Liver (tissue), 9 donors: ENCODE results near the gene KLK13. TPM values are rescaled to one million over a fixed set of nuclear protein-coding genes. Genes with fewer than 3 reads are reported as not detected.

ENCODE experiments used
- DNase-seq: peaks from one replicate; pipeline ENCODE4 v3.0.0-alpha.2; 2017; ENCODE audit warnings: low spot score
- H3K27ac ChIP-seq, 2 donors: one replicate each; pipeline ENCODE4 v1.7.0; 2013; ENCODE audit warnings: inconsistent platforms in 2 of 2, low read length in 2 of 2, control low read depth in 1 of 2, low read depth in 1 of 2, mild to moderate bottlenecking in 1 of 2
- H3K27me3 ChIP-seq, 4 donors: one replicate each; pipeline versions ENCODE4 v1.6.1 to v1.7.0; 2013; ENCODE audit warnings: low read length in 3 of 4, inconsistent platforms in 1 of 4, mild to moderate bottlenecking in 1 of 4, moderate library complexity in 1 of 4; ENCODE audit not compliant: control insufficient read depth in 4 of 4, insufficient read depth in 4 of 4
- H3K36me3 ChIP-seq, 4 donors: one replicate each; pipeline versions ENCODE4 v1.6.1 to v1.7.0; 2013; ENCODE audit warnings: low read length in 3 of 4, mild to moderate bottlenecking in 3 of 4, low read depth in 1 of 4, moderate library complexity in 1 of 4; ENCODE audit not compliant: control insufficient read depth in 4 of 4, insufficient read depth in 3 of 4
- H3K4me1 ChIP-seq, 4 donors: one replicate each; pipeline versions ENCODE4 v1.6.1 to v1.7.0; 2013; ENCODE audit warnings: low read length in 3 of 4, mild to moderate bottlenecking in 3 of 4, moderate library complexity in 1 of 4; ENCODE audit not compliant: control insufficient read depth in 4 of 4, insufficient read depth in 4 of 4
- H3K4me3 ChIP-seq, 3 donors: one replicate each; pipeline versions ENCODE4 v1.6.1 to v1.7.0; 2013; ENCODE audit warnings: low read length in 3 of 3, control low read depth in 1 of 3, low read depth in 1 of 3, mild to moderate bottlenecking in 1 of 3
- H3K9ac ChIP-seq, 2 donors: one replicate each; pipeline ENCODE4 v1.7.0; 2013; ENCODE audit warnings: low read length in 2 of 2, mild to moderate bottlenecking in 2 of 2, moderate library complexity in 2 of 2, control low read depth in 1 of 2, low read depth in 1 of 2
- H3K9me3 ChIP-seq, 4 donors: one replicate each; pipeline versions ENCODE4 v1.6.1 to v1.7.0; 2013; ENCODE audit warnings: low read length in 3 of 4; ENCODE audit not compliant: control insufficient read depth in 4 of 4
- EGR1 ChIP-seq, 2 donors: IDR thresholded peaks; 2 replicates each; pipeline ENCODE4 v1.6.1; 2016 to 2018; ENCODE audit warnings: antibody characterized with exemption in 2 of 2, low read depth in 2 of 2
- FOXA1 ChIP-seq: IDR thresholded peaks from 2 replicates; pipeline ENCODE4 v1.6.1; 2016; ENCODE audit warnings: antibody characterized with exemption
- FOXA2 ChIP-seq: IDR thresholded peaks from 2 replicates; pipeline ENCODE4 v1.6.1; 2016; ENCODE audit warnings: antibody characterized with exemption
- GABPA ChIP-seq, 2 donors: IDR thresholded peaks in 1 of 2; conservative IDR thresholded peaks in 1 of 2; 2 replicates each; pipeline ENCODE4 v1.6.1; 2016; ENCODE audit warnings: antibody characterized with exemption in 2 of 2, mild to moderate bottlenecking in 1 of 2, moderate library complexity in 1 of 2
- HNF4A ChIP-seq, 2 donors: conservative IDR thresholded peaks; 2 replicates each; pipeline ENCODE4 v1.6.1; 2016; ENCODE audit warnings: antibody characterized with exemption in 2 of 2, mild to moderate bottlenecking in 2 of 2
- HNF4G ChIP-seq: IDR thresholded peaks from 2 replicates; pipeline ENCODE4 v1.6.1; 2016; ENCODE audit warnings: antibody characterized with exemption
- JUND ChIP-seq, 2 donors: IDR thresholded peaks; 2 replicates each; pipeline ENCODE4 v1.6.1; 2016; ENCODE audit warnings: antibody characterized with exemption in 2 of 2
- NR2F2 ChIP-seq: IDR thresholded peaks from 2 replicates; pipeline ENCODE4 v1.6.1; 2016; ENCODE audit warnings: antibody characterized with exemption
- RAD21 ChIP-seq, 2 donors: IDR thresholded peaks; 2 replicates each; pipeline ENCODE4 v1.6.1; 2016; ENCODE audit warnings: antibody characterized with exemption in 2 of 2, mild to moderate bottlenecking in 2 of 2
- RXRA ChIP-seq, 2 donors: IDR thresholded peaks; 2 replicates each; pipeline ENCODE4 v1.6.1; 2017 to 2018; ENCODE audit warnings: antibody characterized with exemption in 2 of 2, mild to moderate bottlenecking in 1 of 2
- SP1 ChIP-seq: IDR thresholded peaks from 2 replicates; pipeline ENCODE4 v1.6.1; 2018; ENCODE audit warnings: antibody characterized with exemption, mild to moderate bottlenecking
- TAF1 ChIP-seq: conservative IDR thresholded peaks from 2 replicates; pipeline ENCODE4 v1.6.1; 2016; ENCODE audit warnings: antibody characterized with exemption, mild to moderate bottlenecking
- YY1 ChIP-seq: IDR thresholded peaks from 2 replicates; pipeline ENCODE4 v1.6.1; 2016; ENCODE audit warnings: antibody characterized with exemption, mild to moderate bottlenecking
- WGBS: extraction: QIAGEN DNeasy Blood & Tissue Kit; methylation state at CpG from one replicate; pipeline ENCODE4 v1.1.7; 2013; 5-methylcytosine and 5-hydroxymethylcytosine counted together
- polyA plus RNA-seq, 2 donors: library from polyadenylated mRNA; stranded (reverse) in 1 of 2; unstranded in 1 of 2; fragments of 200-250 nt in 1 of 2; fragments of >200 nt in 1 of 2; fragmentation: Nextera tagmentation in 1 of 2; extraction: Ambion mirVana in 1 of 2; gene quantifications; one replicate each; pipeline versions ENCODE4 v1.2.1 to v1.2.3, GENCODE V29; 2013 to 2015
- total RNA-seq, 2 donors: library from RNA; depleted of rRNA; stranded (reverse); fragments of >200 nt; gene quantifications; one replicate each; pipeline ENCODE4 v1.2.3, GENCODE V29; 2014
- TF ChIP-seq, protein P1 (sequence below): IDR thresholded peaks from 2 replicates; pipeline ENCODE4 v1.6.1; 2016; ENCODE audit warnings: antibody characterized with exemption
- TF ChIP-seq, protein P2 (sequence below): IDR thresholded peaks from 2 replicates; pipeline ENCODE4 v1.6.1; 2016; ENCODE audit warnings: antibody characterized with exemption
- TF ChIP-seq, protein P3 (sequence below): IDR thresholded peaks from 2 replicates; pipeline ENCODE4 v1.6.1; 2016; ENCODE audit warnings: antibody characterized with exemption, mild to moderate bottlenecking
- TF ChIP-seq, protein P4 (sequence below): IDR thresholded peaks from 2 replicates; pipeline ENCODE4 v1.6.1; 2016; ENCODE audit warnings: antibody characterized with exemption
- TF ChIP-seq, protein P5 (sequence below): fragments of 150-350 bp; IDR thresholded peaks from 2 replicates; pipeline ENCODE4 v1.5.1; 2017; ENCODE audit warnings: improper control_type of control experiment, low read depth, low read length; ENCODE audit not compliant: missing input control
- donor health status: healthy.
- donor health status: healthy.
- donor health status: healthy.
- donor health status: healthy.
- donor health status: healthy.

KLK13 gene
- total and polyA plus RNA-seq, 4 donors: not detected

DNA sequence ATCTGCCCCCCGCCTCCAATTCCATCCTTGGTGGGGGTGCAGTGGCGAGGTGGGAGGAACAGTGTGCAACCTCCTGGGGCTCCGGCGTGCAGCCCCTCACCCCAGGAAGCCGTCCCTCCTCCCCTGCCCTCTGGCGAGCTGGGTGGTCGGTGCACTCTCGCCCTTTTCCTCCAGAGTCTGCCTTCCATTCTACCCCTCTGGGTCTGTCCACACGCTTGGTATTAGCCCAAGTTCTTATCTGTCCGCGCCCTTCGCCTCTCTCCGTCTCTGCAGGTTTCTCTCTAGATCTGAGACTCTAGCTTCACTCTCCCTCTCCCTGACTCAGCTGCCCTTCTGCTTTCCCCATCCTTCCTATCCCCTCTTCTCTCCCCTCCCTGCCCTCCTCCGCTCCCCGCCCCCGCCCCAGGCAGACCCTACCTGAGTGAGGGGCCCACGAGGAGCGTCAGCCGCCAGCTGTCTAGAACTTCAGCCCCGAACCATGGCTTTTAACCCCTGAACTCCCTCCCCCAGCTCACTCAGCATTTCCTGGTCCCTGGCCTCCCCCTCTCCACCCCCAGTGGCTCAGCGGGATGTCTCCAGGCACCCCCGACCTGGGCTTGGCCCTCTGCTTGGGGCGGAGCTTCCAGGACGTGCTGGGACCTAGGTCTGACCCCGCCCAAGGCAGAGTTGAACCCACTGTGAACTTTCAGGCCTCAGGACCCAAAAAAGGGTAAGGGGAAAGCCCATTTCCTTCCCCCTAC is 499 bp upstream of the KLK13 start:
- Histone ChIP-seq H3K4me3 (no peak overlapping the region), H3K9ac (no peak overlapping the region), H3K9me3 (no peaks in the 10 kb centered on the region), H3K27ac (no peak overlapping the region), H3K36me3 (no peaks in the 10 kb centered on the region), H3K27me3 (peaks cover 0 to 6% (median 1%) of the 10 kb centered on the region in 4 donors), H3K4me1 (no peaks in the 10 kb centered on the region)
- no peak for TF ChIP-seq GABPA (IDR thresholded peaks at IDR 0.05 in 1 of 2, conservative IDR thresholded peaks at IDR 0.05 in 1 of 2)
- TF ChIP-seq, protein P1, sequence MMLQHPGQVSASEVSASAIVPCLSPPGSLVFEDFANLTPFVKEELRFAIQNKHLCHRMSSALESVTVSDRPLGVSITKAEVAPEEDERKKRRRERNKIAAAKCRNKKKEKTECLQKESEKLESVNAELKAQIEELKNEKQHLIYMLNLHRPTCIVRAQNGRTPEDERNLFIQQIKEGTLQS: no peak
- TF ChIP-seq, protein P2, sequence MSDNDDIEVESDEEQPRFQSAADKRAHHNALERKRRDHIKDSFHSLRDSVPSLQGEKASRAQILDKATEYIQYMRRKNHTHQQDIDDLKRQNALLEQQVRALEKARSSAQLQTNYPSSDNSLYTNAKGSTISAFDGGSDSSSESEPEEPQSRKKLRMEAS: no peak
- no peak for TF ChIP-seq NR2F2
- TF ChIP-seq, protein P3, sequence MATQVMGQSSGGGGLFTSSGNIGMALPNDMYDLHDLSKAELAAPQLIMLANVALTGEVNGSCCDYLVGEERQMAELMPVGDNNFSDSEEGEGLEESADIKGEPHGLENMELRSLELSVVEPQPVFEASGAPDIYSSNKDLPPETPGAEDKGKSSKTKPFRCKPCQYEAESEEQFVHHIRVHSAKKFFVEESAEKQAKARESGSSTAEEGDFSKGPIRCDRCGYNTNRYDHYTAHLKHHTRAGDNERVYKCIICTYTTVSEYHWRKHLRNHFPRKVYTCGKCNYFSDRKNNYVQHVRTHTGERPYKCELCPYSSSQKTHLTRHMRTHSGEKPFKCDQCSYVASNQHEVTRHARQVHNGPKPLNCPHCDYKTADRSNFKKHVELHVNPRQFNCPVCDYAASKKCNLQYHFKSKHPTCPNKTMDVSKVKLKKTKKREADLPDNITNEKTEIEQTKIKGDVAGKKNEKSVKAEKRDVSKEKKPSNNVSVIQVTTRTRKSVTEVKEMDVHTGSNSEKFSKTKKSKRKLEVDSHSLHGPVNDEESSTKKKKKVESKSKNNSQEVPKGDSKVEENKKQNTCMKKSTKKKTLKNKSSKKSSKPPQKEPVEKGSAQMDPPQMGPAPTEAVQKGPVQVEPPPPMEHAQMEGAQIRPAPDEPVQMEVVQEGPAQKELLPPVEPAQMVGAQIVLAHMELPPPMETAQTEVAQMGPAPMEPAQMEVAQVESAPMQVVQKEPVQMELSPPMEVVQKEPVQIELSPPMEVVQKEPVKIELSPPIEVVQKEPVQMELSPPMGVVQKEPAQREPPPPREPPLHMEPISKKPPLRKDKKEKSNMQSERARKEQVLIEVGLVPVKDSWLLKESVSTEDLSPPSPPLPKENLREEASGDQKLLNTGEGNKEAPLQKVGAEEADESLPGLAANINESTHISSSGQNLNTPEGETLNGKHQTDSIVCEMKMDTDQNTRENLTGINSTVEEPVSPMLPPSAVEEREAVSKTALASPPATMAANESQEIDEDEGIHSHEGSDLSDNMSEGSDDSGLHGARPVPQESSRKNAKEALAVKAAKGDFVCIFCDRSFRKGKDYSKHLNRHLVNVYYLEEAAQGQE: no peak
- TF ChIP-seq HNF4A (conservative IDR thresholded peaks at IDR 0.05): no peak
- TF ChIP-seq JUND (IDR thresholded peaks at IDR 0.05): no peak
- TF ChIP-seq RXRA (IDR thresholded peaks at IDR 0.05): no peak
- no peak for TF ChIP-seq SP1
- TF ChIP-seq HNF4G: no peak
- TF ChIP-seq FOXA1: no peak
- TF ChIP-seq RAD21 (IDR thresholded peaks at IDR 0.05): no peak
- DNase-seq: no peak
- WGBS: 12% methylated on average over 25 of the region's 25 CpGs

DNA sequence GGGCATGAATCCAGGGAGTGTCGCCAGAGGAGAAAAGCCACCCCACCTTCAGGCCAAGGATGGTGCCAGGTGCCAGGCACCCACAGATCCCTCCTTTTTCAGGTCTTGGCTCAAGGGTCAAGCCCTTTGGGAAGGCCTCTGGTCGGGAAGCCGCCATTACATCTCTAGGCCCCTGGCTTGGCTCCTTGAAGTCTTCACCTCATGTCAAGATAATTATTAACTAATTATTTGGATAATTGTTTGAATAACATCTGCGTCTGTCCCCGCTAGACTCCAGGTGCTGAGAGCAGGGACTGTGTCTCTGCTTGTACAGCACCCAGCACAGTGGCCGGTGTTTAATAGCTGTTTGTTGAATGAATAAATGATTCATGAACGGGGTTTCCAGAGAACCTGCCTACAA is 1.2 kb downstream of the KLK13 start:
- TF ChIP-seq HNF4A (conservative IDR thresholded peaks at IDR 0.05) (no peak), TAF1 (no peak), FOXA2 (no peak), HNF4G (no peak), YY1 (no peak), FOXA1 (no peak), NR2F2 (no peak), RAD21 (IDR thresholded peaks at IDR 0.05) (no peak), JUND (IDR thresholded peaks at IDR 0.05) (no peak), EGR1 (IDR thresholded peaks at IDR 0.05; ENCODE audit: low read depth in 2 of 2) (no peak)
- TF ChIP-seq, protein P4, sequence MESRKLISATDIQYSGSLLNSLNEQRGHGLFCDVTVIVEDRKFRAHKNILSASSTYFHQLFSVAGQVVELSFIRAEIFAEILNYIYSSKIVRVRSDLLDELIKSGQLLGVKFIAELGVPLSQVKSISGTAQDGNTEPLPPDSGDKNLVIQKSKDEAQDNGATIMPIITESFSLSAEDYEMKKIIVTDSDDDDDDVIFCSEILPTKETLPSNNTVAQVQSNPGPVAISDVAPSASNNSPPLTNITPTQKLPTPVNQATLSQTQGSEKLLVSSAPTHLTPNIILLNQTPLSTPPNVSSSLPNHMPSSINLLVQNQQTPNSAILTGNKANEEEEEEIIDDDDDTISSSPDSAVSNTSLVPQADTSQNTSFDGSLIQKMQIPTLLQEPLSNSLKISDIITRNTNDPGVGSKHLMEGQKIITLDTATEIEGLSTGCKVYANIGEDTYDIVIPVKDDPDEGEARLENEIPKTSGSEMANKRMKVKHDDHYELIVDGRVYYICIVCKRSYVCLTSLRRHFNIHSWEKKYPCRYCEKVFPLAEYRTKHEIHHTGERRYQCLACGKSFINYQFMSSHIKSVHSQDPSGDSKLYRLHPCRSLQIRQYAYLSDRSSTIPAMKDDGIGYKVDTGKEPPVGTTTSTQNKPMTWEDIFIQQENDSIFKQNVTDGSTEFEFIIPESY: no peak
- TF ChIP-seq, protein P5, sequence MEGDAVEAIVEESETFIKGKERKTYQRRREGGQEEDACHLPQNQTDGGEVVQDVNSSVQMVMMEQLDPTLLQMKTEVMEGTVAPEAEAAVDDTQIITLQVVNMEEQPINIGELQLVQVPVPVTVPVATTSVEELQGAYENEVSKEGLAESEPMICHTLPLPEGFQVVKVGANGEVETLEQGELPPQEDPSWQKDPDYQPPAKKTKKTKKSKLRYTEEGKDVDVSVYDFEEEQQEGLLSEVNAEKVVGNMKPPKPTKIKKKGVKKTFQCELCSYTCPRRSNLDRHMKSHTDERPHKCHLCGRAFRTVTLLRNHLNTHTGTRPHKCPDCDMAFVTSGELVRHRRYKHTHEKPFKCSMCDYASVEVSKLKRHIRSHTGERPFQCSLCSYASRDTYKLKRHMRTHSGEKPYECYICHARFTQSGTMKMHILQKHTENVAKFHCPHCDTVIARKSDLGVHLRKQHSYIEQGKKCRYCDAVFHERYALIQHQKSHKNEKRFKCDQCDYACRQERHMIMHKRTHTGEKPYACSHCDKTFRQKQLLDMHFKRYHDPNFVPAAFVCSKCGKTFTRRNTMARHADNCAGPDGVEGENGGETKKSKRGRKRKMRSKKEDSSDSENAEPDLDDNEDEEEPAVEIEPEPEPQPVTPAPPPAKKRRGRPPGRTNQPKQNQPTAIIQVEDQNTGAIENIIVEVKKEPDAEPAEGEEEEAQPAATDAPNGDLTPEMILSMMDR: no peak
- TF ChIP-seq, protein P3: no peak
- TF ChIP-seq, protein P1: no peak
- TF ChIP-seq, protein P2: no peak
- 63% methylated on average over 7 of the region's 7 CpGs for WGBS
- Histone ChIP-seq H3K4me1 (no peaks in the 10 kb centered on the region), H3K4me3 (no peak overlapping the region), H3K9ac (no peak overlapping the region), H3K27me3 (peaks cover 0 to 6% (median 3%) of the 10 kb centered on the region in 4 donors), H3K36me3 (no peaks in the 10 kb centered on the region), H3K27ac (no peak overlapping the region), H3K9me3 (no peaks in the 10 kb centered on the region)
- no peak for DNase-seq
